ENCODE measurements around the gene TMCC2. TPM values are rescaled to one million over a fixed set of nuclear protein-coding genes. Genes with fewer than 3 reads are reported as not detected.

Gene TMCC2
- total RNA-seq, 1 donor from 2014 or later: 3.4 TPM

GRCh38 chr1:205317311-205317917, 89.7 kb downstream of the TMCC2 start:
- peak; percentile 39 for TF ChIP-seq CTCF (IDR thresholded peaks at IDR 0.05)
- H3K9me3 Mint-ChIP-seq (ENCODE audit: unreplicated experiment): no peaks in the 10 kb centered on the region
- H3K4me3 Mint-ChIP-seq (ENCODE audit: unreplicated experiment): peak overlapping the region; percentile 4
- DNase-seq (ENCODE audit: extremely low spot score, unreplicated experiment): no peak
- H3K27me3 Mint-ChIP-seq (ENCODE audit: unreplicated experiment): no peaks in the 10 kb centered on the region
- H3K4me1 Mint-ChIP-seq (ENCODE audit: unreplicated experiment): peaks cover 77% of the 10 kb centered on the region
- H3K27ac Mint-ChIP-seq (ENCODE audit: unreplicated experiment): peak overlapping the region; percentile 50
- H3K36me3 Mint-ChIP-seq (ENCODE audit: unreplicated experiment): no peaks in the 10 kb centered on the region

GRCh38 chr1:205318231-205318991, 90.7 kb downstream of the TMCC2 start:
- H3K27me3 Mint-ChIP-seq (ENCODE audit: unreplicated experiment): no peaks in the 10 kb centered on the region
- H3K27ac Mint-ChIP-seq (ENCODE audit: unreplicated experiment): peak overlapping the region; percentile 57
- H3K4me1 Mint-ChIP-seq (ENCODE audit: unreplicated experiment): peaks cover 68% of the 10 kb centered on the region
- TF ChIP-seq CTCF (IDR thresholded peaks at IDR 0.05): no peak
- no peaks in the 10 kb centered on the region for H3K36me3 Mint-ChIP-seq (ENCODE audit: unreplicated experiment)
- no peaks in the 10 kb centered on the region for H3K9me3 Mint-ChIP-seq (ENCODE audit: unreplicated experiment)
- peak overlapping the region; percentile 47 for H3K4me3 Mint-ChIP-seq (ENCODE audit: unreplicated experiment)
- DNase-seq (ENCODE audit: extremely low spot score, unreplicated experiment): no peak

- Mint-ChIP-seq H3K27me3 (ENCODE audit: unreplicated experiment) (no peaks in the 10 kb centered on the region), H3K27ac (ENCODE audit: unreplicated experiment) (peak overlapping the region; percentile 89), H3K4me1 (ENCODE audit: unreplicated experiment) (peaks cover 59% of the 10 kb centered on the region), H3K9me3 (ENCODE audit: unreplicated experiment) (no peaks in the 10 kb centered on the region), H3K4me3 (ENCODE audit: unreplicated experiment) (peak overlapping the region; percentile 95), H3K36me3 (ENCODE audit: unreplicated experiment) (no peaks in the 10 kb centered on the region)
- no peak for DNase-seq (ENCODE audit: extremely low spot score, unreplicated experiment)
- TF ChIP-seq CTCF (IDR thresholded peaks at IDR 0.05): no peak
These were observed 91.6 kb downstream of the TMCC2 start for GRCh38 chr1:205319081-205320018.

- Mint-ChIP-seq H3K4me1 (ENCODE audit: unreplicated experiment) (peaks cover 63% of the 10 kb centered on the region), H3K27me3 (ENCODE audit: unreplicated experiment) (peaks cover 3% of the 10 kb centered on the region), H3K9me3 (ENCODE audit: unreplicated experiment) (no peaks in the 10 kb centered on the region), H3K27ac (ENCODE audit: unreplicated experiment) (peak within 1 kb of the TSS; percentile 78), H3K4me3 (ENCODE audit: unreplicated experiment) (peak within 1 kb of the TSS; percentile 95), H3K36me3 (ENCODE audit: unreplicated experiment) (no peaks in the 10 kb centered on the region)
- peak; percentile 95 for DNase-seq (ENCODE audit: extremely low spot score, unreplicated experiment)
- TF ChIP-seq CTCF (IDR thresholded peaks at IDR 0.05): peak; percentile 50
These were observed 93.6 kb downstream of the TMCC2 start, which contains the start of gene NUAK2 for GRCh38 chr1:205321162-205321958. TSS of gene NUAK2 (minus strand) at chr1:205321745. CDS start at chr1:205321628, 117 bp downstream.
